ENCODE data around the gene IP6K2. TPM values are rescaled to one million over a fixed set of nuclear protein-coding genes. Genes with fewer than 3 reads are reported as not detected.
A peak's percentile ranks its signal among the peaks of the same experiment; 100 is the strongest.

Gene IP6K2
- total RNA-seq, 2 experiments from 2014 or later: 39.4 to 48.3 TPM

- POLR2A ChIA-PET: interaction anchor here (0.6 to 2.0 kb wide), 5 partner anchors 10 to 166 kb away, joined by 3 to 6 read pairs (median 4); partner anchors contain the start of gene IP6K2
Observed at GRCh38 chr3:48663489-48664312, 53.3 kb downstream of the IP6K2 start.

GRCh38 chr3:48662753-48663488 is 54.1 kb downstream of the IP6K2 start, which contains the start of gene CELSR3:
CELSR3 (minus strand) TSS chr3:48662886; CDS start chr3:48662634, 252 bp downstream.
- peak within 1 kb of the TSS; percentile 93 for H3K27ac Mint-ChIP-seq
- DNase-seq (peak; percentile 83), ATAC-seq (peak; percentile 36)
- H3K36me3 Mint-ChIP-seq (ENCODE audit: low read depth): peaks cover 4% of the 10 kb centered on the region
- H3K4me1 Mint-ChIP-seq: peaks cover 16% of the 10 kb centered on the region
- no peaks in the 10 kb centered on the region for H3K9me3 Mint-ChIP-seq (ENCODE audit: low read depth)
- CTCF ChIA-PET: interaction anchor here (0.7 to 1.9 kb wide), 7 partner anchors 9 to 621 kb away, joined by 3 to 6 read pairs (median 3); partner anchors contain the start of genes CCDC51 and SLC26A6
- H3K4me3 Mint-ChIP-seq: peak within 1 kb of the TSS; percentile 81
- POLR2A ChIA-PET: interaction anchor here (1.3 to 2.0 kb wide), 3 partner anchors 11 to 54 kb away, joined by 3 to 6 read pairs (median 4); partner anchors contain the start of gene IP6K2
- intact Hi-C loops (cut with DNase I, micrococcal nuclease): loop anchor here in 1 of 2 experiments (5.0 kb wide), 1 partner anchor 809 kb away; the partner anchor contains the start of gene DAG1
- H3K27me3 Mint-ChIP-seq: peaks cover 28% of the 10 kb centered on the region

More at GRCh38 chr3:48663489-48664312, 53.3 kb downstream of the IP6K2 start:
- peaks cover 28% of the 10 kb centered on the region for H3K27me3 Mint-ChIP-seq
- peak; percentile 91 for ATAC-seq
- H3K4me1 Mint-ChIP-seq: peaks cover 16% of the 10 kb centered on the region
- H3K36me3 Mint-ChIP-seq (ENCODE audit: low read depth): peaks cover 4% of the 10 kb centered on the region
- peak overlapping the region; percentile 93 for H3K27ac Mint-ChIP-seq
- H3K9me3 Mint-ChIP-seq (ENCODE audit: low read depth): no peaks in the 10 kb centered on the region
- DNase-seq: peak; percentile 96
- peak overlapping the region; percentile 81 for H3K4me3 Mint-ChIP-seq
- CTCF ChIA-PET: interaction anchor here (0.7 to 1.9 kb wide), 5 partner anchors 10 to 263 kb away, joined by 3 to 6 read pairs (median 3); partner anchors contain the start of genes SLC25A20 and SLC26A6
- intact Hi-C loops (cut with DNase I, micrococcal nuclease): loop anchor here in 1 of 2 experiments (1.0 to 5.0 kb wide), 3 partner anchors 22 to 809 kb away; partner anchors contain the start of genes DAG1, IP6K2 and NCKIPSD

GRCh38 chr3:48662145-48662752 is 54.8 kb downstream of the IP6K2 start:
- DNase-seq: no peak
- POLR2A ChIA-PET: interaction anchor here (0.9 to 1.3 kb wide), 2 partner anchors 11 to 60 kb away, joined by 3 to 4 read pairs; no protein-coding TSS in a partner anchor

GRCh38 chr3:48661501-48662144 is 55.4 kb downstream of the IP6K2 start:
- ChIA-PET POLR2A (interaction anchor here (0.7 to 0.9 kb wide), 2 partner anchors 10 to 60 kb away, joined by 3 to 5 read pairs; no protein-coding TSS in a partner anchor), CTCF (interaction anchor here (0.9 to 1.3 kb wide), 3 partner anchors 22 to 222 kb away, joined by 3 to 5 read pairs (median 3); partner anchors contain the start of gene CCDC51)
- Mint-ChIP-seq H3K36me3 (ENCODE audit: low read depth) (peaks cover 4% of the 10 kb centered on the region), H3K4me3 (peak overlapping the region; percentile 35), H3K27me3 (peaks cover 28% of the 10 kb centered on the region), H3K9me3 (ENCODE audit: low read depth) (no peaks in the 10 kb centered on the region), H3K4me1 (peaks cover 16% of the 10 kb centered on the region), H3K27ac (no peak overlapping the region)
- ATAC-seq: no peak
- intact Hi-C loops (cut with DNase I, micrococcal nuclease): loop anchor here in 1 of 2 experiments (5.0 kb wide), 1 partner anchor 811 kb away; the partner anchor contains the start of gene DAG1
- DNase-seq: peak; percentile 87

More at GRCh38 chr3:48662145-48662752, 54.8 kb downstream of the IP6K2 start:
- Mint-ChIP-seq H3K36me3 (ENCODE audit: low read depth) (peaks cover 4% of the 10 kb centered on the region), H3K4me1 (peaks cover 16% of the 10 kb centered on the region), H3K27me3 (peaks cover 28% of the 10 kb centered on the region), H3K27ac (no peak overlapping the region), H3K4me3 (peak overlapping the region; percentile 81), H3K9me3 (ENCODE audit: low read depth) (no peaks in the 10 kb centered on the region)
- no peak for ATAC-seq
- CTCF ChIA-PET: interaction anchor here (0.7 to 1.3 kb wide), 3 partner anchors 55 to 621 kb away, joined by 3 read pairs; partner anchors contain the start of gene CCDC51
- intact Hi-C loops (cut with DNase I, micrococcal nuclease): loop anchor here in 1 of 2 experiments (5.0 kb wide), 1 partner anchor 810 kb away; the partner anchor contains the start of gene DAG1

GRCh38 chr3:48660800-48661400 is 56.1 kb downstream of the IP6K2 start:
- intact Hi-C loops (cut with DNase I, micrococcal nuclease): loop anchor here in 1 of 2 experiments (5.0 kb wide), 1 partner anchor 811 kb away; the partner anchor contains the start of gene DAG1
- ATAC-seq (no peak), DNase-seq (no peak)
- Mint-ChIP-seq H3K36me3 (ENCODE audit: low read depth) (peaks cover 4% of the 10 kb centered on the region), H3K4me3 (no peak overlapping the region), H3K9me3 (ENCODE audit: low read depth) (no peaks in the 10 kb centered on the region), H3K27ac (no peak overlapping the region), H3K27me3 (peaks cover 28% of the 10 kb centered on the region), H3K4me1 (peaks cover 16% of the 10 kb centered on the region)
- ChIA-PET CTCF (interaction anchor here (0.6 to 0.9 kb wide), 2 partner anchors 23 to 112 kb away, joined by 5 read pairs; no protein-coding TSS in a partner anchor), POLR2A (interaction anchor here (0.7 kb wide), 1 partner anchor 11 kb away, joined by 5 read pairs; no protein-coding TSS in a partner anchor)

GRCh38 chr3:48656841-48657281 is 60.2 kb downstream of the IP6K2 start:
- Mint-ChIP-seq H3K36me3 (ENCODE audit: low read depth) (no peaks in the 10 kb centered on the region), H3K27ac (peak overlapping the region; percentile 72), H3K4me3 (peak overlapping the region; percentile 65), H3K4me1 (peaks cover 8% of the 10 kb centered on the region), H3K27me3 (peaks cover 18% of the 10 kb centered on the region), H3K9me3 (ENCODE audit: low read depth) (no peaks in the 10 kb centered on the region)
- POLR2A ChIA-PET: no interaction called here
- CTCF ChIA-PET: interaction anchor here (0.9 to 2.7 kb wide), 2 partner anchors 21 to 23 kb away, joined by 4 to 9 read pairs; partner anchors contain the start of gene SLC26A6
- ATAC-seq: no peak
- intact Hi-C loops (cut with DNase I, micrococcal nuclease): loop anchor here (1.0 to 5.0 kb wide), 14 partner anchors 22 to 468 kb away; partner anchors contain the start of genes SLC26A6 (in 2 of the 2), ARIH2 (in 1 of the 2), ATRIP (in 1 of the 2) and CDC25A (in 1 of the 2)
- DNase-seq: peak; percentile 54

GRCh38 chr3:48656061-48656840 is 60.8 kb downstream of the IP6K2 start:
- ATAC-seq: peak; percentile 83
- H3K4me1 Mint-ChIP-seq: peaks cover 6% of the 10 kb centered on the region
- H3K27me3 Mint-ChIP-seq: peaks cover 16% of the 10 kb centered on the region
- peak overlapping the region; percentile 71 for H3K4me3 Mint-ChIP-seq
- H3K36me3 Mint-ChIP-seq (ENCODE audit: low read depth): no peaks in the 10 kb centered on the region
- ChIA-PET CTCF (interaction anchor here (0.6 to 2.7 kb wide), 4 partner anchors 21 to 255 kb away, joined by 3 to 9 read pairs (median 4); partner anchors contain the start of gene SLC26A6), POLR2A (no interaction called here)
- intact Hi-C loops (cut with DNase I, micrococcal nuclease): loop anchor here (1.0 to 5.0 kb wide), 14 partner anchors 21 to 467 kb away; partner anchors contain the start of genes SLC26A6 (in 2 of the 2), ARIH2 (in 1 of the 2), ATRIP (in 1 of the 2) and CDC25A (in 1 of the 2)
- no peaks in the 10 kb centered on the region for H3K9me3 Mint-ChIP-seq (ENCODE audit: low read depth)
- H3K27ac Mint-ChIP-seq: peak overlapping the region; percentile 87
- DNase-seq: peak; percentile 94

GRCh38 chr3:48655606-48656005 is 61.4 kb downstream of the IP6K2 start:
- H3K27me3 Mint-ChIP-seq: peaks cover 12% of the 10 kb centered on the region
- no peaks in the 10 kb centered on the region for H3K36me3 Mint-ChIP-seq (ENCODE audit: low read depth)
- H3K4me3 Mint-ChIP-seq: peak overlapping the region; percentile 71
- peak overlapping the region; percentile 87 for H3K27ac Mint-ChIP-seq
- intact Hi-C loops (cut with DNase I, micrococcal nuclease): loop anchor here (1.0 to 5.0 kb wide), 14 partner anchors 20 to 467 kb away; partner anchors contain the start of genes SLC26A6 (in 2 of the 2), ARIH2 (in 1 of the 2), ATRIP (in 1 of the 2) and CDC25A (in 1 of the 2)
- peaks cover 6% of the 10 kb centered on the region for H3K4me1 Mint-ChIP-seq
- no peaks in the 10 kb centered on the region for H3K9me3 Mint-ChIP-seq (ENCODE audit: low read depth)
- ATAC-seq (peak; percentile 49), DNase-seq (peak; percentile 81)
- CTCF ChIA-PET: interaction anchor here (0.6 to 2.7 kb wide), 3 partner anchors 20 to 255 kb away, joined by 3 to 9 read pairs (median 3); partner anchors contain the start of gene SLC26A6
- POLR2A ChIA-PET: no interaction called here
